GM19463 (cell line): ENCODE data around the gene SOWAHC.
"Not testable (repeated sequence)": the region's sequence is repeated elsewhere in the genome, so short reads cannot be mapped to it uniquely, and the experiment has no call there.

ENCODE experiments used
- ATAC-seq: cut with Tn5 transposase; IDR thresholded peaks from one replicate; pipeline ENCODE4 v1.9.1; 2021; ENCODE audit warnings: mild to moderate bottlenecking, moderate library complexity; ENCODE audit not compliant: unreplicated experiment

Gene SOWAHC

GRCh38 chr2:109614715-109615636 lies 812 bp downstream of the SOWAHC start:
- ATAC-seq, result no peak

DNA sequence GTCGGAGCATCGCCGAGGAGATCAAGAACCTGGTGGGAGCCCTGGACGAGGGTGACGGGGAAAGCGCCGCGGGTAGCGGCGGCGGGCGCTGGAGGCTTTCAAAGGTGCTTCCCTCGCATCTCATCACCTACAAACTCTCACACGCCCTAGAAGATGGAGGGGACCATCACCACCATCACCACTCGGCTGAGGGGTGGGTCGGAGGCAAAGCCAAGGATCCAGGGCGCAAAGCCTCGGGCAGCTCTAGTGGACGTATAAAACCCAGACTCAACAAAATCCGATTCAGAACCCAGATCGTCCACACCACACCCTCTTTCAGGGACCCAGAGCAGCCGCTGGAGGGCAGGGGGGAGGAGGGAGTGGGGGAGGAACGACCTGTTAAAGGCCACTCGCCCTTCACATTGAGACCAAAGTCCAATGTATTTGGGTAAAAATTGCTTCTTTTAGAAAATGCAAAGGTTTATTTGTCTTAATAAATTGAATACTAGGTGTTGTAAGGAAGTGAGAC lies 1.5 kb downstream of the SOWAHC start:
- ATAC-seq, result no peak

DNA sequence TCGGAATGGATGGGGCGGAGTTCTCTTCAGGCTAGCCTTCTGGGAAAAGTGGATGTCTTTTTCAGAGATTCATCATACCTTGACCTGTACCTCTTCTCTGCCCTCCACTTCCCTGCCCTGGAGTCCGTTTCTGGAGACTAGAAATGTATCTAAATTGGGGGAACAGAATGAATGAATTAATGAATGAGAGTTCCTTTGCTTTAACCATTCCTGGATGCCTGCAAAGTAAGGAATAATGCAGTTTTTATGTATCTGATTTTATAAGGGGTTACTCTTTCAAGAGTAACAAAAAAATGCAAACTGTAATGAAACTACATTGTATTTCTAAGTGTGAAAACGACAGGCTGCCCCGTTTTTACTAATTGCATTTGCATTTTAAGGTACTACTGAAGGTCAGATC lies 2.0 kb downstream of the SOWAHC start:
- no peak for ATAC-seq

GRCh38 chr2:109619032-109619615 lies 5.0 kb downstream of the SOWAHC start:
- ATAC-seq, result no peak

DNA sequence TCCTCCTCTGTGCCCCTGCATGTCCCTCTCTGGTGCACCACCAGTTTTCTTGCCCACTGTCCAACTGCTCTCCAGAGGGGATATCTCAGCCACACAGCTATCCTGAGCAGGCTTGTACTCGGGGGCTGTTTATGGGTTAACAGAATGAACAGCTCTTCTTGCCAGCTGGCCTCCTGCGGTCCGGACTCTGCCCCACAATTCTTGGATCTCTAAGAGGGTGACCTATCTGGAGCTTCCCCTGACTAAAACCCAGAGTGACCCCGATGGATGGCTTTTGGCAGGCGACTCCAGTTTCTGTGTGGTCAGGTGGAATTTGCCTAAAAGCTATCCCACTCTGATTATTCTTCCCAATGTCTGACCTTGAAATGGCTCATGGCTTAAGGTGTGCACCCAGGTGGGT lies 9.1 kb downstream of the SOWAHC start:
- no peak for ATAC-seq

DNA sequence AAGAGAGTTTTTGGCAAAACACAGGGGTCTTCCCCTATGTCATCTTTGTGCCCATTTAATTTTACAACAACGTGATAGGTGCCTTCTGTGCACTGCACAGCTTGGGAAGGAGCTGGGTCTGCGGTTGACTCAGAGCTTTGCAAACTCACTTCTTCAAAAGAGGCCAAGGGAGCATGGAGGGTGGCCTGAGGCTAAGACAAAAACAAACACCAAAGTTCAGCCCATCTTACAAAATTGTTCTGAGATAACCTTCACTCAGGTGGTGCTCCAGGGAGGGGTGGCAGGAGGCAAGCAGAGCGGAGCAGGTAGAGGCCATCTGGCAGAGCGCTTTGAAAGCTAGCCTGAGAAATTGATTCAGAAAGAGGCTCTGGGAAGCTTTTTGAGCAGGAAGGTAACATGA lies 9.8 kb downstream of the SOWAHC start:
- no peak for ATAC-seq

GRCh38 chr2:109624339-109624738 lies 10.2 kb downstream of the SOWAHC start:
- ATAC-seq, result no peak

- not testable (repeated sequence) for ATAC-seq
Measured at GRCh38 chr2:109628321-109628720, 14.2 kb downstream of the SOWAHC start.

- ATAC-seq, result no peak
Measured at GRCh38 chr2:109629867-109630266, 15.7 kb downstream of the SOWAHC start.

GRCh38 chr2:109630441-109631430 lies 16.6 kb downstream of the SOWAHC start:
- ATAC-seq, result no peak

GRCh38 chr2:109631741-109632140 lies 17.6 kb downstream of the SOWAHC start:
- no peak for ATAC-seq

DNA sequence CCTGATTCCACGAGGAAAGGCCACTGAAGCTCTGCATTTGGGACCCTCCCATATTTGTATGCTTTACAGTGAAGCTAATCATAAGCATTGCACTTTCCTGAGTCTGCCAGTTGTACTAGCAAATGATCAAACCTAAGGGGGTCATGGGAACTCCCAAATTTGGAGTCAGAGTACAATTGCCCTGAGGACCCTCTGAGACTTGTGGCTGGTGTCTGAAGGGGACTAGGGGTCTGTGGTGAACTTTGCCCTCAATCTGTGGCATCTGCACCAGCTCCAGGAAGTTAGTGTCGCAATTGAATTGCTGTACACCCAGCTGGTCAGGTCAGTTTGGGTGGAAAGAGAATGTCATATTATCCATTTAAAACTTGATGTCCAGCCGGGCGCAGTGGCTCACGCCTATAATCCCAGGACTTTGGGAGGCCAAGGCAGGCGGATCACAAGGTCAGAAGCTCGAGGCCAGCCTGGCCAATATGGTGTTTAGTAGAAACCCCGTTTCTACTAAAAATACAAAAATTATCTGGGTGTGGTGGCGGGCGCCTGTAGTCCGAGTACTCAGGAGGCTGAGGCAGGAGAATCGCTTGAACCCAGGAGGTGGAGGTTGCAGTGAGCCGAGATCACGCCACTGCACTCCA lies 18.1 kb downstream of the SOWAHC start:
- no peak for ATAC-seq

- no peak for ATAC-seq
Measured at GRCh38 chr2:109633284-109633961, 19.3 kb downstream of the SOWAHC start.

DNA sequence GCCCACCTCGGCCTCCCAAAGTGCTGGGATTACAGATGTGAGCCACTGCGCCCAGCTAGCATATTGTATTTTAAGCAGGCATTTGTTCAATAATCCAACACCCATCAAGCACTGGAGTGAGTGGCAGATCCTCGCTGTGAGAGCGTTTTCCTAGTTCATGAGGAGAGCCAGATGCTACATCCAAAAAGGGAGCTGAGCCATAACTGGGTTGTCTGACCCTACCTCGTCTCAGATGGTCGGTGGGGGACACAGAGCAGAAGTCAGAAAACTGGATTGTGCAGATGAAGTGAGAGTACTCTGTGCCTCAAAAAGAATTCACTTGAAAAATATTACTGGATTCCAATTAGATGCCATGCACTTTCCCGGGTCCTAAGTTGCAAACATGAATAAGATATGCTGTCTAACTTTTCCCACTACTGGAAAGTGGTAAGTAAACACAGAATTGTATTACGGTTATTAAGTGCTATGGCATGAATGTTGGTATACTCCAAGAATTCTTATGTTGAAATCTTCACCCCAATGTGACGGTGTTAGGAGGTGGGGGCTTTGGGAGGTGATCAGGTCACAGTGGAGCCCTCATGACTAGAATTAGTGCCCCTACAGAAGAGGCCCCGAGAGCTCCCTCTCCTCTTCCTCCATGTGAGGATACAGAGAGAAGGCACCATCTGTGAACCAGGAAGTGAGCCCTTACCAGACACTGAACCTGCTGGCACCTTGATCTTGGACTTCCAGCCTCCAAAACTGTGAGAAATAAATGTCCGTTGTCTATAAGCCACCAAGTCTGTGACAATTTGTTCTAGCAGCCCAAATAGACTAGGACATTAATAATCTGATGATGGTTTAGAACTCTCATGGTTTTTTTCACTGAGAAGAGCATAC lies 21.5 kb downstream of the SOWAHC start:
- no peak for ATAC-seq

GRCh38 chr2:109636317-109636716 lies 22.2 kb downstream of the SOWAHC start:
- no peak for ATAC-seq

- peak; percentile 74 for ATAC-seq
Measured at GRCh38 chr2:109637749-109638570, 23.8 kb downstream of the SOWAHC start.

GRCh38 chr2:109638795-109639194 lies 24.6 kb downstream of the SOWAHC start:
- ATAC-seq, result no peak

DNA sequence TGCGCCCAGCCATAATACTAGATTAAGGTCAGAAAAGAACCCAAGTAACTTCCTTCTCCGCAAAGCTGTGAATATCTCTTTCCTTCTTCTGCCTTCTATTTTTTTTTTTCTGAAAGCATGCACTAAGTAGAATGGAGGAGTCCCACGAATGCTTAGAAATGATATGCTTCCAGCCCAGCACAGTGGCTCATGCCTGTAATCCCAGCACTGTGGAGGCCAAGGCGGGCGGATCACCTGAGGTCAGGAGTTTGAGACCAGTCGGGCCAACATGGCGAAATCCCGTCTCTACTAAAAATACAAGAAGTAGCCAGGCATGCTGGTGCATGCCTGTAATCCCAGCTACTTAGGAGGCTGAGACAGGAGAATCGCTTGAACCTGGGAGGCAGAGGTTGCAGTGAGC lies 25.8 kb downstream of the SOWAHC start:
- not testable (repeated sequence) for ATAC-seq
